ENCODE results near the gene MIF4GD.

MIF4GD gene

DNA sequence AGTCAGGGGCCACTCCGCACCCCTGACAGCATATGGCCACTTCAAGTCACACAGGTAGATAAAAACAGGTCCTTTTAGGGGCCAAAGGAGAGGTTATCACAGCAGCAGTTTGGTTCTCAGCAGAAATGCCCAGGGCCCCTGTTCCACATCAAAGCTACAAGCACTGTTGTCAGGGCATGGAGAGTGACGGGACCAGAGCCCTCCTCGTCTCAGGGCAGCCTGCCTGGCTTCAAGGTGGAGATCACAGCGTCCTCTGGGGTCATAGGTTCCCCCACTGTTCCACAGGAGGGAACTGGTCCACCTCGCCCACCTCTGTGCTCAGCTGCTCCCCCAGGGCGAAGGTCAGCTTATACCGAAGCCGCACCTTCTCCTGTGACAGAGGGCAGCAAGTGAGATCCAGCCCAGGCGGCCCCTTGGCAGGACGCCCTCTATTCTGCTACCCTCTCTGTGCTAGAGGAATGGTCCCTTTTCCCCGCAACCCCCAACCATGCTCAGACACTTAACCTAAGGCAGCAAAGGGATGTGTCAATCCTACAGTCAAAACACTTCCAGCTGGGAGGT, 32.9 kb downstream of the MIF4GD start:
- DNase-seq (ENCODE audit: low read depth in 4 of 4, low spot score in 1 of 4): no peak

DNA sequence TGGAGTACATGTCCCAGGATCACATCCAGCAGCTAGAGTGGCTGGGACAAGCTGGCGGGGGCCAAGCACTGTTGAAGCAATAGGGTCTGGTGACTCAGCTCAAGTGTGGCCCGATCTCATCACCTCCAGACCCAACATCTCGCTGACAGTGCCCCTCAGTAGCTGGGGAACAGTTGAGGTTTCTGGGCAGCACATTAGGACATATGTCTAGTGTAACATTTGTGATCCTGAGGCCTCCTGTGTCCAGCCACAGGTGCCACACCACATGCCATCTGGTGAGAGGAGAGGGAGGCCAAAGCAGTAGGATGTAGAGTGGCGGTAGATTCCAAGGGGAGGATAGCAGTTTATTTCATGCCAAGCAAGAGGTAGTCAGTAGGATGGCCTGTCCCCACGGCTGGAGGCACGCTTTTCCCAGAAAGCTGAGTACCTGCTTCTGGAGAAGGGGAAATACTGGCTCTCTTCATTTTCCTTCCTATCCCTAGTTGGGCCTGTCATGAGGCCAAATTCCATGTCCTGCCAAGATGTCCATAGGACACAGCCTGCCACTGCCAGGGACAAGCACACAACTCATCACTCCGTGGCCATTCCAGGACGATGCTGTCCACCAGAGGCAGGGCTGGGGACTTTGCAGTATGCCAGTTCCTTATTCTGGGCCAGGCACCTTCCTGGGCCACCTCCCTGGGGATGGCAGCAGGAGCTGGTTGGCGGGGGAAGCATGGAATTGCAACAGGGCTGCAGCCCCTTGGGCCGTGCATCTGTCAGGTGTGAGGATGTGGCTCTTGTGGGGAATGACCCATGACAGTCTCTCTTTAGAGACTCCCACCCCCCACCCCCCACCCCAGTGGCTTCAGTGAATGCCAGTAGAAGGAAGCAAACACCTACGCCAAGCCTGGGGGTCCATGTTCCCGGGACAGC, 33.7 kb downstream of the MIF4GD start:
- DNase-seq (ENCODE audit: low read depth in 4 of 4, low spot score in 1 of 4): no peak

DNA sequence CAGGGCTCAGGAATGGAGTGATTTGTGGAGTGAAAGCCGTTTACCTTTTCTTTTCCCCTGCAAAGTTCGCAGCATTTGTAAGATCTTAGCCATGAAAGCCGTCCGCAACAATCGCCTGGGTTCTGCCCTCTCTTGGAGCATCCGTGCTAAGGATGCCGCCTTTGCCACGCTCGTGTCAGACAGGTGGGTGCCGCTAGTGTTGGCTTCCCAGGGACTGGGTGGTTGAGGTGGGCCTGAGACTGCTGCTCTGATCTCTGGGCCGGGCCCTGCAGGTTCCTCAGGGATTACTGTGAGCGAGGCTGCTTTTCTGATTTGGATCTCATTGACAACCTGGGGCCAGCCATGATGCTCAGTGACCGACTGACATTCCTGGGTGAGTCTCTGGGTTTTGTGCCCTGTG, 38.2 kb downstream of the MIF4GD start:
- no peak for DNase-seq (ENCODE audit: low read depth in 4 of 4, low spot score in 1 of 4)

DNA sequence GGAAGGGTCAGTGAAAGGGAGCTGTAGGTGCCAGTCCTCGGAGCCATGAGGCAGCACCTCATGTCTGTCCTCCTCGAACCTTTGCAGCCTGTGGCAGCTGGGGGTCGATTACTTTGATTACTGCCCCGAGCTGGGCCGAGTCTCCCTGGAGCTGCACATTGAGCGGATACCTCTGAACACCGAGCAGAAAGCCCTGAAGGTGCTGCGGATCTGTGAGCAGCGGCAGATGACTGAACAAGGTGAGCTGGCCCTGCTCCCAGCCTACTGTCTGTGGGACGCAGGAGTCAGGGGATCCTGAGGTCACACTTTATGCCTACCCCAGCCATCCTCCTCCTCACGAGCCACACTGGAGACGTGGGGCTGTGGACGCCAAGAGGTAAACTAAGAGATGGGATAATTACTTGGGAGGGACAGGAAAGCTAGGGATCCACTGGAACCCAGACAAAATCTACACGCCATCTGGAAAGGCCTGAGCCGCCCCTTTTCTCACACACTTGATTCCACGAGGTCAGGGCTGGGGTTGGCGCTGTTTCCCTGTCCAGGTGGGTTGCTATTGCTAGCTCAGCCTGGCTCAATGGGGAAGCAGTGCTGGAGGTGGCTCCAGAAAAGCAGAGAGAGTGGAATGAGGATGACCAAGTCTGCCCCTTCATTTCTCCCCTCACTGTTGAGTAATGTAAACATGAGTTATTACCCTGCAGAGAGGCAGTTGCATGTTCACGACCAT, 39.1 kb downstream of the MIF4GD start:
- DNase-seq (ENCODE audit: low read depth in 4 of 4, low spot score in 1 of 4): no peak

DNA sequence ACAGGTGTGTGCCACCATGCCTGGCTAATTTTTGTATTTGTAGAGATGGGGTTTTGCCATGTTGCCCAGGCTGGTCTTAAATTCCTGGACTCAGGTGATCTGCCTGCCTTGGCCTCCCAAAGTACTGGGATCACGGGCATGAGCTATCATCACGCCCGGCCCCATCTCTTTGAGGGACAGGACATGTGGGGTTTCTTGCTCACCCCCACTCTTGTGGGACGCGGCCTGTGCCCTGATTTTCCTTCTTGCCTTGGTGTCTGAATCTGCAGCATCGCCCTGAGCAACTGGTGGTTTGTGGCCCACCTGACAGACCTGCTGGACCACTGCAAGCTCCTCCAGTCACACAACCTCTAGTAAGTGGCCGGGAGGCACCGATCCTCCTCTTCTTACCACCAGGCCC, 40.0 kb downstream of the MIF4GD start:
- DNase-seq (ENCODE audit: low read depth in 4 of 4, low spot score in 1 of 4): no peak

DNA sequence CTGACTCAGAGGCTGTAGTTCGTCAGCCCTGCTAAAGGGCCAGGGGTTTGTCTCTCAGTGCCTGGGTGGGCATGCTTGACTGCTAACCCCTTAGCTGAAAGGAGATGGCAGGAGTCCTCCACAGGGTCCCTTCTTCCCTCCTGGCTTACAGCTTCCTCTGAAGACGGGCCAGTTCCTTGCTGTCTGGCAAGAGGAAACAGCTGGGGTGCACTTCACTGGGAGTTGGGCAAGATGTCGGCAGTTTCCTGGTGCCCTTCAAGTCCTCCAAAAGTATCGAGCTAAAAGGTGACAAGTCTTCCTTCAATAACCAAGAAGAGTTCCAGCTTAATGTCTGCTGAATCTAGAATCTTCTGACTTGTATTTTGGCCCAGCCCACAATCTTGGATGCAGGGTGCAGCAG, 42.2 kb downstream of the MIF4GD start:
- DNase-seq (ENCODE audit: low read depth in 4 of 4, low spot score in 1 of 4): no peak

DNA sequence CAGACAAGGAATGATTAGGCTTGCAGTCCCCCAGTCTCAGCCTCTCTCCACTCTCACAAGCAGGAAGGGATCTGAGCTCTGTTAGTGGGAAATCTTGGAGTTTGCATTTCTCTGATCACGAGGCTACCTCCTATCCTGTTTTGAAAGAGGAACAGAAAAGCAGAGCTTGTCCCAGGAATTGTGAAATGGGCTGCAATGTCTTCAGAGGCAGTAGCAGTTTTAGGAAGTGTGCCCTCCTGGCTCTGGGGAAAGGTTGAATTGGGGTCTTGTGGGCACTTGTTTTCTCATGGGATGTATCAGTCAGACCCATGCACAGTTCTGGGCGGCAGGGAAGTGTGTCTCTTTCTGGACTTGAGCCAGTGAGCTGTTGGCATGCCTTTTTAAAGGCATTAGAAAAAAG, 42.7 kb downstream of the MIF4GD start:
- no peak for DNase-seq (ENCODE audit: low read depth in 4 of 4, low spot score in 1 of 4)

DNA sequence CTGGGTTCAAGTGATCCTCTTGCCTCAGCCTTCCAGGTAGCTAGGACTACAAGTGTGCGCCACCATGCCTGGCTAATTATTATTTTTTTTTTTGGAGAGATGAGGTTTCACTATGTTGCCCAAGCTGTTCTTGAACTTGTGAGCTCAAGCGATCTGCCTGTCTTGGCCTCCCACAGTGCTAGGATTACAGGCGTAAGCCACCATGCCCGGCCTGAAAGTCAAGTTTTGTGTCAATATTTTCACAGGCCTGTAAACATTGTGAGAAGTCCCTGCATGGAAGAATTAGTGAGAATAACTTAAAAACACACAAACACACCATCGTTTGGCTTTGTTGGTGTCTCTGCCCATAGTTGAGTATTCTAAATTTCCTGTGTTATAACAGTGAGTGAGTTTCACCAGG, 43.3 kb downstream of the MIF4GD start:
- no peak for DNase-seq (ENCODE audit: low read depth in 4 of 4, low spot score in 1 of 4)

DNA sequence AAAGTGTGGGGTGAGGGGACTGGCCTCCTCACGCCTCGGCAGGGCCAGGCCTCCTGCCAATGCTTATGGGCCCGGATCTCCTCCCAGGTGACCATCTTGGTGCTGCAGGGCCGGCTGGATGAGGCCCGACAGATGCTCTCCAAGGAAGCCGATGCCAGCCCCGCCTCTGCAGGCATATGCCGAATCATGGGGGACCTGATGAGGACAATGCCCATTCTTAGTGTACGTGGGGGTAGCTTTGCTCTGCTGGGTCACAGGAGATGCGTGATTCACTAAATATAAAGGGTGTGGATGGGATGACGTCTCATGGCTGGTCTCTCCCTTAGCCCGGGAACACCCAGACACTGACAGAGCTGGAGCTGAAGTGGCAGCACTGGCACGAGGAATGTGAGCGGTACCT, 46.0 kb downstream of the MIF4GD start:
- no peak for DNase-seq (ENCODE audit: low read depth in 4 of 4, low spot score in 1 of 4)

DNA sequence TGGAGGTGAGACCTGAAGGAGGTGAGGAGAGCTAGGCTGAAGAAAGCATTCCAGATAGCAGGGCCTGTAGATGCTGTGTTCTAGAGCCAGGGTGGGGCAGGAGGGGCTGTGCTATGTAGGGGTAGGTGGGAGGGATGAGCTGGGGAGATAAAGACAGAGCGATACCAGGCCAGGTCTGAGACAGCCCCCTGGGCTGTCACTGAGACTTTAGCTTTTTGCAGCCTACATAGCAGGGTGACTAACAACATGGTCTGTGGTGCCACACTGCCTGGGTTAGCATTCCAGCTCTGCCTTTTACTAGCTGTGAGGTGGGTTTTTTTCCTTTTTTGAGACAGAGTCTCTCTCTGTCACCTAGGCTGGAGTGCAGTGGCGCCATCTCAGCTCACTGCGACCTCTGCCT, 51.2 kb downstream of the MIF4GD start:
- no peak for DNase-seq (ENCODE audit: low read depth in 4 of 4, low spot score in 1 of 4)

DNA sequence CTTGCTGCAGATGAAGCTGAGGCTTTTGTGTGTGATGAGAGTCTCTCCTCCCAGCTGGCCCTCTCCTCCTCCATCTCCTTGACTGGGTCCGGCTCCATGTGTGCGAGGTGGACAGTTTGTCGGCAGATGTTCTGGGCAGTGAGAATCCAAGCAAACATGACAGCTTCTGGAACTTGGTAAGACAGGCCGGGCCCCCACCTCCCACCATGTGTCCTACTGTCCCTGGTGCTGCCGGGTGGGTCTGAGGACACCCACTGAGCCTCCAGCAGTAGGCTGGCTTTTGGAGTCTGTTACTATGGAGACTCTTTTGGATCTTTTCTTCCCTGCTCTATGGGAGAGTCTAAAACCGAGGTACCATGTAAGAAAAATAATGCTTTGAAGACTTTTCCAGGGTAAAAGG, 52.9 kb downstream of the MIF4GD start:
- DNase-seq (ENCODE audit: low read depth in 4 of 4, low spot score in 1 of 4): no peak

Data from stimulated activated CD4-positive, alpha-beta T cell treated with anti-CD3 and anti-CD28 coated beads, Interleukin-1b, Interleukin-23, amount 100 ng/mL, for 24 hours (primary cell).